Epithelial cell of proximal tubule (primary cell): ENCODE results near the gene TTLL9. TPM values are rescaled to one million over a fixed set of nuclear protein-coding genes. Genes with fewer than 3 reads are reported as not detected.

Source experiments
- DNase-seq: peaks from one replicate; pipeline ENCODE4 v3.0.0-alpha.2; 2011; ENCODE audit warnings: low read depth
- H3K4me3 ChIP-seq: 2 replicates; pipeline ENCODE4 v1.5.1; 2011; ENCODE audit warnings: low read depth, mild to moderate bottlenecking, low read length
- total RNA-seq: library from RNA; depleted of rRNA; stranded (reverse); fragments of >200 nt; gene quantifications from 2 replicates; pipeline ENCODE4 v1.2.3, GENCODE V29; 2015
- TF ChIP-seq, protein P1 (sequence below): conservative IDR thresholded peaks from 2 replicates; pipeline ENCODE4 v1.5.1; 2012; ENCODE audit warnings: low read depth, mild to moderate bottlenecking, low read length

TTLL9 gene
- total RNA-seq, 1 donor from 2014 or later, result not detected

DNA sequence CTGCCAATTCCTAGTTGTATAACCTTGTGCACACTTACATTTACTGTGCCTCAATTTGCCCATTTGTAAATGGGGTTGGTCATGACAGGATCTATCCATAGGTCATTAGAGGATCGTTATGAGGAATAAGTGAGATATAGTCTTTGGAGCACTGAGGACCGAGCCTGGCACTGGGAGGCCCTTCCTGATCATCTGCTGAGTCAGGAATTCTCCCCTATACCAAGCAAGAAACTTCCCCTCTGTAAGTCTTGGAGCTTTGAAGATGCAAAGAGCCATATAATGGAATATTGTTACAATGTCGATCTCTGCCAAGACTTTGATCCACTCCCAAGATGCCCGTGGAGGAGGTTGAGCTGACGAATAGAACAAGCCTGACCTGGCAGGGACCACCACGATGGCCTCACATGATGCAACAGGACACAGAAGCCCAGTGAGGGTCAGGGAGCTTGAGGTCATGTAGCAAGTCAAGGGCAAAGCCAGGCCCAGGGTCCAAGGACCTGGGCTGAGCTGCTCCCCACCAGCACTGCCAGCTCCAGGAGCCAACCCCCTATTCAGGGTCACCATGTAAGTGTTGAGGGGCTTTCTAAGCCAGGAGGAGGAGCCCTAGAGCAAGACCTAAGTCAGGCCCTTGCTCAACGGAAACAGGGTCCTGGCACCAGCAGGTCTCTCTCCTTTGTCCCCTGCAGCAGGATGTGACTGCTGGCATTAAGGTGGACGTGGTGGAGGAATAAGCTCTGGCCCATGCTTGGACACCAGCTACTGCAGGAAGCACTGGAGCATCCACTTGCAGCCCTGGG is 64.7 kb downstream of the TTLL9 start:
- H3K4me3 ChIP-seq, result no peak overlapping the region
- TF ChIP-seq, protein P1, sequence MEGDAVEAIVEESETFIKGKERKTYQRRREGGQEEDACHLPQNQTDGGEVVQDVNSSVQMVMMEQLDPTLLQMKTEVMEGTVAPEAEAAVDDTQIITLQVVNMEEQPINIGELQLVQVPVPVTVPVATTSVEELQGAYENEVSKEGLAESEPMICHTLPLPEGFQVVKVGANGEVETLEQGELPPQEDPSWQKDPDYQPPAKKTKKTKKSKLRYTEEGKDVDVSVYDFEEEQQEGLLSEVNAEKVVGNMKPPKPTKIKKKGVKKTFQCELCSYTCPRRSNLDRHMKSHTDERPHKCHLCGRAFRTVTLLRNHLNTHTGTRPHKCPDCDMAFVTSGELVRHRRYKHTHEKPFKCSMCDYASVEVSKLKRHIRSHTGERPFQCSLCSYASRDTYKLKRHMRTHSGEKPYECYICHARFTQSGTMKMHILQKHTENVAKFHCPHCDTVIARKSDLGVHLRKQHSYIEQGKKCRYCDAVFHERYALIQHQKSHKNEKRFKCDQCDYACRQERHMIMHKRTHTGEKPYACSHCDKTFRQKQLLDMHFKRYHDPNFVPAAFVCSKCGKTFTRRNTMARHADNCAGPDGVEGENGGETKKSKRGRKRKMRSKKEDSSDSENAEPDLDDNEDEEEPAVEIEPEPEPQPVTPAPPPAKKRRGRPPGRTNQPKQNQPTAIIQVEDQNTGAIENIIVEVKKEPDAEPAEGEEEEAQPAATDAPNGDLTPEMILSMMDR, result peak; percentile 14
- no peak for DNase-seq

DNA sequence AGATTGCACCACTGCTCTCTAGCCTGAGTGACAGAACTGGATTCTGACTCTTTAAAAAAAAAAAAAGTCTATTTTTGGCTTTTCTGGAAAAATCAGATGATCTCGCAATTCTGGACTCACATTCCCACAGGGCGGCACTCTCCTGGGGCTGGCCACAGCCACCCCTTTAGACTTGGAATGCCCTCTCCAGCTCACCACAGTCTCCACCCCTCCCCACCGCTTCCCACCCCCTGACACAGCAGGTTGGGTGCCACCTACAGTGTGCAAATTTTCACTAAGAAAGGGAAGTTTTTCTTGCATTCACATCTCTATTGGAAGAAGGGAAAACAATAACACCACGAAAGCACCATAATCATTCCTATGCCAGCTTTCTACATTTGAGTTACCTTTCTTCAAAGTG is 66.0 kb downstream of the TTLL9 start:
- H3K4me3 ChIP-seq, result no peak overlapping the region
- TF ChIP-seq, protein P1, result no peak
- DNase-seq, result no peak

DNA sequence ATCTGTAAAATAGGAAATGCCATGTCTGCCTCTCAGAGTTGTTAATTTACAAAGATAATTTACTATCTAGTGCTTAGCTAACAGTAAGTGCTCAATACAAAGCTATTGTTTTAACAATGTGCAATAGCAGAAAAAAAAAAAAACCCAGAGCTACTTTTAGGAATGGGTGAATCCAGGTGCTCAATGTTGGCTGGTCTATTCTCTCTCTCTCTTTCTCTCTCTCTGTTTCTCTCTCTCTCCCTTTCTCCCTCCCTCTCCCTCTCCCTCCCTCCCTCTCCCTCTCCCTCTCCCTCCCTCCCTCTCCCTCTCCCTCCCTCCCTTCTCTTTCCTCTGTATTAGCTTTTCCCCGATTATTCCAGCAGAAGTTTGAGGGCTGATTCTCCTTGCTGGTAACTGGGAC is 67.4 kb downstream of the TTLL9 start:
- DNase-seq, result no peak
- H3K4me3 ChIP-seq, result no peak overlapping the region
- TF ChIP-seq, protein P1, result no peak

DNA sequence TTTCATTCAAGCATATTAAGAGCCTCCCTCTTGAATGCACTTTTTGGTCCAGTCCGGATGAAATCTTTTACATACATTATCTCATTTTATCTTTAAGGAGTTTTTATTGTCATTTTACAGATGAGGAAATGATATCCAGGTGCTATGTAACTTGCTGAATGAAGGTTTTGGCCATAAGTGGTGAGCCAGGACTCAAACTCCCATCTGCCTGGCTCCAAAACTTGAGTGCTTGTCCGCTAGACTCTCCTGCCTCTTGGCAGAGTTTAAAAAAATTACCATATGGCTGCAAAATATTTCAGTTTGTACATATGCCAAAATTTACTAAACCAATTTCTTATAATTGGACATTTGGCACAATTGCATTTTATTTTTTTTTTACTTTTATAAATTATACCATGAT is 69.2 kb downstream of the TTLL9 start:
- TF ChIP-seq, protein P1, result no peak
- H3K4me3 ChIP-seq, result no peak overlapping the region
- DNase-seq, result no peak

DNA sequence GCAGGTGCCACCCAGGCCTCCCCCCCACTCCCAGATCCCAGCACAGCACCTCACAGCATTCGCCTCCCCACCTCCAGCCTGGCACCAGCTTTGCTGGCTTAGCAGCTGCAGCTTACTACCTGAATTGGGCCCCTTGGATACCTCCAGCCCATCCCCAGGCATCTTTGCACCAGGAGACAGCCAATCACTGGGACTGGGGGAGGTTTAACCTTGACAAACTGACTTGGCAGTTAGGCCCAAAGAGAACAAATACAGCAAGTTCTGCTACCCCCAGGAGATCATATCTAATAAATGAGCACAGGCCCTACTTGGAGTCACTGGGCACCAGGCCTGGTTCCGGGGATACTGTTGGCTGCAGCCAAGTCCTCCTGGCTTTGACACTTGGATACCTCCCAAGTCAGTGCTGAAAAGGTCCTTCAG is 72.6 kb downstream of the TTLL9 start:
- H3K4me3 ChIP-seq, result no peak overlapping the region
- TF ChIP-seq, protein P1, result no peak
- no peak for DNase-seq

DNA sequence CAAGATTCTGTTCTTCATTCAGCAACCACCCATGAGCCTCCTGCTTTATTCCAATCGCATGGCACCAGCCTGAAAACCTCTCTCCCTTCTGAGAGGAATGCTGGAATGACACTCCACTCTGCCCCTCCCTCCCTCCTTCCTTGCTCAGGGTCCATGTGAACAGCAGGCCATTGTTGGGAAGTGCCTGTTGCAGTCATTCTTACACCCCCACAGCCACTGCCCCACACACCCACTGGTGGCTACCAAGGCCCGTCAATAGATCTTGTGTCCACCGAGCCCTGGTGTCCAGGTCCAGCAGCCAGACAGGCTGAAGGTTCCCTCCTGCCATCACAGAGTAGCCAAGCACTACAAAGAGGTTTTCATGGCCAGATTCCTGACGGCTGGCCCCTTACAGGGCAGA is 74.9 kb downstream of the TTLL9 start:
- no peak overlapping the region for H3K4me3 ChIP-seq
- DNase-seq, result no peak
- TF ChIP-seq, protein P1, result no peak

DNA sequence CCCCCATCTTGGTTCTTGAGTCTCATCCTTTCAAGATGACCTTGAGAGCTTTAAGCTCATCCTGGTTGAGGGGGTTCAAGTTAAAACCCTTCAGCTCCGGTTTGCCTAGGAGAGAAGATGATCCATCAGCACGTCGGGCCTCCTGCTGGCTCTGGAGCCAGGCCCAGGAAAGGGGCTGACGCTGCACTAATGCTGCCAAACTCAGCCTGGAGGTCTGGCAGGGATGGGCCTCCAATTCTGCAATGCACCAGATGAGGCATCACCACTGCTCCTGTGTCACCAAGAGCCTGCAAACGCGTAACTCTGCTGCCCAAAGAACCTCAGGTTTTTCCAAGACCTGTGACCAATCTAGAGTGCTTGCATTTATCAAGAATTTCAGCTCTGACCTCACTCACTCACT is 75.4 kb downstream of the TTLL9 start:
- no peak overlapping the region for H3K4me3 ChIP-seq
- TF ChIP-seq, protein P1, result no peak
- DNase-seq, result no peak
